Esophagus squamous epithelium (tissue), 5 donors: Measurements from ENCODE around the gene OTOA. TPM values are rescaled to one million over a fixed set of nuclear protein-coding genes. Genes with fewer than 3 reads are reported as not detected.
A peak's percentile ranks its signal among the peaks of the same experiment; 100 is the strongest.

Experiments used
- DNase-seq: peaks from one replicate; lab custom pipeline; 2025; lab: John Stamatoyannopoulos, UW
- H3K27ac ChIP-seq, 4 donors: fragments of 200-600 bp; sonication (generic); one replicate each; pipeline ENCODE4 v1.5.1; 2016 to 2019; ENCODE audit warnings: mild to moderate bottlenecking in 1 of 4
- H3K27me3 ChIP-seq, 4 donors: fragments of 200-600 bp; sonication (generic); 1 replicate in 3 of 4; 2 replicates in 1 of 4; pipeline versions ENCODE4 v1.5.1 to v1.6.0; 2017 to 2021; ENCODE audit warnings: antibody characterized with exemption in 1 of 4
- H3K36me3 ChIP-seq, 3 donors: fragments of 200-600 bp; sonication (generic); one replicate each; pipeline ENCODE4 v1.5.1; 2016 to 2019
- H3K4me1 ChIP-seq, 3 donors: fragments of 200-600 bp; sonication (generic); one replicate each; pipeline ENCODE4 v1.5.1; 2017 to 2019
- H3K4me3 ChIP-seq, 4 donors: fragments of 200-600 bp; sonication (generic); 1 replicate in 3 of 4; 2 replicates in 1 of 4; pipeline ENCODE4 v1.5.1; 2016 to 2019; ENCODE audit warnings: mild to moderate bottlenecking in 2 of 4, moderate library complexity in 1 of 4
- H3K9me3 ChIP-seq, 3 donors: fragments of 200-600 bp; sonication (generic); one replicate each; pipeline ENCODE4 v1.5.1; 2016 to 2019
- CTCF ChIP-seq, 6 experiments: fragments of 450-650 bp in 4 of 6; fragments of 200-600 bp in 2 of 6; sonication (generic) in 2 of 6; IDR thresholded peaks; one replicate each; pipeline ENCODE4 v1.5.1; 2016 to 2019; ENCODE audit warnings: antibody characterized with exemption in 6 of 6, mild to moderate bottlenecking in 4 of 6, moderate library complexity in 4 of 6
- POLR2A ChIP-seq, 4 donors: fragments of 450-650 bp; IDR thresholded peaks; one replicate each; pipeline ENCODE4 v1.6.1; 2017; ENCODE audit warnings: antibody characterized with exemption in 4 of 4, mild to moderate bottlenecking in 4 of 4, moderate library complexity in 3 of 4
- WGBS, 2 donors: methylation state at CpG; one replicate each; pipeline ENCODE4 v1.1.5; 2018; 5-methylcytosine and 5-hydroxymethylcytosine counted together
- intact Hi-C: fragments of 100-400 bp; cut with DNase I; formaldehyde crosslinking; loops from one replicate; pipeline ENCODE4 v1.15.0; 2022
- total RNA-seq, 4 donors: library from RNA; depleted of rRNA; stranded (reverse); fragments of >200 nt; gene quantifications; one replicate each; pipeline ENCODE4 v1.1.0, GENCODE V29; 2016
- donor health status: DM: yes; HTN: yes; CAD: no.

Gene OTOA
- under 1 TPM in 2 of 4 donors, not detected in 2; 0.11 to 0.38 TPM for total RNA-seq

DNA sequence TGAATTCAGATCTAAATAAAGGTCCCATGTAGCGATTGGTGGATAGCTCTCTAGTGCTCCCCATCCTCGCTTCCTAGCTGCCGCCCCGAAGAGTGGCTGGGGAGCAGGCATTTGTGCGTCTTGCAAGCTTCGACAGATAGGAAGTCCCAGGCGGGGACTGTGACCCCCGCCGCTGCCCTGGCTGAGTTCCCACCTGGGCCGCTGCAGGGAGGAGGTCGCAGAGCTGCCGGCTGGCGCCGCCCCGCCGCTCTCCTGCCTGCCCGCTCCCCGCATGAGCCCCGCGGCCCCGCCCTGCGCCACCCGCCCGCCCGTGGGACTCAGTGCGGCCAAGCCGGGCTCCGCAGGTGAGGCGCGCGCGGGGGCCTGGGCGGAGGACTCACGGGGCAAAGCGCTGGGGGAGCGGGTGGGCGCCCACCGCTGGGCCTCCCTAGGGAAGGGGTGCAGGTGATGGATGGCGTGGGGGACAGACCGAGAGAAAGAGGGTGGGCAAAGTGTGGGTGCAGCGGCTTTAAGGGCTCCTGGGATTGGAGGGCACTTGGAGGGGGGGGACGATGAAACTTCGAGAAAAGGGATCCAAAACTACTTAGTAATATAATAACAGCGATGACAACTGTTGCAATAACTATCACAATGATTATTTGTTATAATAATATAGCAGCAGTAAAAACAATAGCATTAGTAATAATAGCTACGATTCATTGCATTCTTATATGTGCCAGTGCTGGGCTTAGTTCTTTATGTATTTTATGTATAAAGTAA lies at the start of gene OTOA:
TSS of gene OTOA (plus strand) at position 80 of the 759 bp plus-strand sequence. CDS start 14,547 bp downstream, outside the sequence.
- 15 to 30% methylated on average over 8 to 9 of the region's 45 CpGs for WGBS, 2 donors
- TF ChIP-seq POLR2A (IDR thresholded peaks at IDR 0.05) (no peak), CTCF (IDR thresholded peaks at IDR 0.05) (no peak)
- intact Hi-C loops, result no loop called here
- Histone ChIP-seq H3K36me3 (no peaks in the 10 kb centered on the region), H3K9me3 (no peaks in the 10 kb centered on the region), H3K4me1 (peaks cover 0 to 9% (median 8%) of the 10 kb centered on the region in 3 donors), H3K27ac (no peak within 1 kb of the TSS), H3K27me3 (peaks cover 0 to 32% (median 0%) of the 10 kb centered on the region in 4 donors), H3K4me3 (peak within 1 kb of the TSS in 3 of 4 donors; percentile 19 to 60 (median 40))
- DNase-seq, result no peak

- TF ChIP-seq POLR2A (IDR thresholded peaks at IDR 0.05) (no peak), CTCF (IDR thresholded peaks at IDR 0.05) (no peak)
- WGBS, 2 donors, result 86 to 96% methylated on average over 3 of the region's 3 CpGs
- Histone ChIP-seq H3K27me3 (no peaks in the 10 kb centered on the region), H3K27ac (no peak overlapping the region), H3K4me1 (peaks cover 0 to 29% (median 21%) of the 10 kb centered on the region in 3 donors), H3K9me3 (no peaks in the 10 kb centered on the region), H3K36me3 (peaks cover 0 to 53% (median 0%) of the 10 kb centered on the region in 3 donors), H3K4me3 (no peak overlapping the region)
- no peak for DNase-seq
- intact Hi-C loops, result no loop called here
These were observed 48.9 kb upstream of the OTOA start for GRCh38 chr16:21614896-21615295.

- peaks cover 0 to 76% (median 0%) of the 10 kb centered on the region in 3 donors for H3K36me3 ChIP-seq
- no peak overlapping the region for H3K27ac ChIP-seq
- no peak for DNase-seq
- no peaks in the 10 kb centered on the region for H3K9me3 ChIP-seq
- H3K4me3 ChIP-seq, result no peak overlapping the region
- 87 to 100% methylated on average over 3 of the region's 3 CpGs for WGBS, 2 donors
- intact Hi-C loops, result no loop called here
- no peaks in the 10 kb centered on the region for H3K27me3 ChIP-seq
- TF ChIP-seq CTCF (IDR thresholded peaks at IDR 0.05) (no peak), POLR2A (IDR thresholded peaks at IDR 0.05) (no peak)
- peaks cover 0 to 2% (median 0%) of the 10 kb centered on the region in 3 donors for H3K4me1 ChIP-seq
These were observed 46.2 kb upstream of the OTOA start for GRCh38 chr16:21617607-21618006.

GRCh38 chr16:21618281-21618680 lies 45.5 kb upstream of the OTOA start:
- intact Hi-C loops, result no loop called here
- Histone ChIP-seq H3K9me3 (no peaks in the 10 kb centered on the region), H3K4me3 (no peak overlapping the region), H3K27ac (no peak overlapping the region), H3K27me3 (no peaks in the 10 kb centered on the region), H3K4me1 (no peaks in the 10 kb centered on the region), H3K36me3 (peaks cover 0 to 81% (median 0%) of the 10 kb centered on the region in 3 donors)
- no peak for TF ChIP-seq POLR2A (IDR thresholded peaks at IDR 0.05)
- no peak for TF ChIP-seq CTCF (IDR thresholded peaks at IDR 0.05)
- no peak for DNase-seq
- 88 to 93% methylated on average over 5 of the region's 5 CpGs for WGBS, 2 donors

- intact Hi-C loops, result no loop called here
- Histone ChIP-seq H3K4me3 (no peak overlapping the region), H3K36me3 (peaks cover under 1 to 84% (median 1%) of the 10 kb centered on the region in 3 donors), H3K27ac (no peak overlapping the region), H3K4me1 (no peaks in the 10 kb centered on the region), H3K9me3 (no peaks in the 10 kb centered on the region), H3K27me3 (no peaks in the 10 kb centered on the region)
- TF ChIP-seq POLR2A (IDR thresholded peaks at IDR 0.05) (no peak), CTCF (IDR thresholded peaks at IDR 0.05) (no peak)
- DNase-seq, result no peak
- 81 to 97% methylated on average over 4 of the region's 4 CpGs for WGBS, 2 donors
These were observed 43.9 kb upstream of the OTOA start for GRCh38 chr16:21619765-21620425.
